ENCODE results near the gene THRSP.
"Not testable (repeated sequence)": the region's sequence is repeated elsewhere in the genome, so short reads cannot be mapped to it uniquely, and the experiment has no call there.

GRCh38 chr11:78086521-78087074, 22.9 kb downstream of the THRSP start:
- TF ChIP-seq CTCF, POLR2A (IDR thresholded peaks at IDR 0.05): not testable (repeated sequence)

Data from vagina (tissue), 2 donors.